ENCODE data around the gene DHH.

The DHH gene

GRCh38 chr12:49092816-49093406 lies 1.7 kb downstream of the DHH start:
- TF ChIP-seq CTCF (IDR thresholded peaks at IDR 0.05; ENCODE audit: control extremely low read depth, extremely low read depth, low read depth, missing control alignments), result no peak

GRCh38 chr12:49092086-49092815 lies 2.4 kb downstream of the DHH start:
- ChIA-PET CTCF (interaction anchor here (1.0 to 11.2 kb wide), 17 partner anchors 11 to 143 kb away, joined by 3 to 206 read pairs (median 7); partner anchors contain the start of genes LMBR1L, RHEBL1 and TUBA1B), POLR2A (interaction anchor here (0.5 to 1.1 kb wide), 3 partner anchors 16 to 275 kb away, joined by 3 read pairs; partner anchors contain the start of genes SPATS2 and TUBA1B)
- DNase-seq (ENCODE audit: extremely low spot score), result peak; percentile 83
- TF ChIP-seq CTCF (IDR thresholded peaks at IDR 0.05; ENCODE audit: control extremely low read depth, extremely low read depth, low read depth, missing control alignments), result peak; percentile 79

More at GRCh38 chr12:49092816-49093406, 1.7 kb downstream of the DHH start:
- no peak for DNase-seq (ENCODE audit: extremely low spot score)
- POLR2A ChIA-PET, result interaction anchor here (0.5 to 1.1 kb wide), 3 partner anchors 15 to 274 kb away, joined by 3 read pairs; partner anchors contain the start of genes SPATS2 and TUBA1B
- CTCF ChIA-PET, result interaction anchor here (1.0 to 19.3 kb wide), 19 partner anchors 11 to 105 kb away, joined by 3 to 206 read pairs (median 7); partner anchors contain the start of genes LMBR1L, RHEBL1 and TUBA1B

GRCh38 chr12:49091836-49092085 lies 2.8 kb downstream of the DHH start:
- no peak for TF ChIP-seq CTCF (IDR thresholded peaks at IDR 0.05; ENCODE audit: control extremely low read depth, extremely low read depth, low read depth, missing control alignments)
- POLR2A ChIA-PET, result interaction anchor here (1.0 to 1.1 kb wide), 2 partner anchors 16 to 40 kb away, joined by 3 read pairs; partner anchors contain the start of gene TUBA1B
- CTCF ChIA-PET, result interaction anchor here (1.0 to 11.2 kb wide), 17 partner anchors 10 to 143 kb away, joined by 3 to 206 read pairs (median 7); partner anchors contain the start of genes LMBR1L, RHEBL1 and TUBA1B
- no peak for DNase-seq (ENCODE audit: extremely low spot score)

- DNase-seq (ENCODE audit: extremely low spot score), result no peak
- POLR2A ChIA-PET, result interaction anchor here (1.1 kb wide), 1 partner anchor 40 kb away, joined by 3 read pairs; the partner anchor contains the start of gene TUBA1B
- TF ChIP-seq CTCF (IDR thresholded peaks at IDR 0.05; ENCODE audit: control extremely low read depth, extremely low read depth, low read depth, missing control alignments), result no peak
- CTCF ChIA-PET, result interaction anchor here (1.0 to 11.2 kb wide), 16 partner anchors 10 to 144 kb away, joined by 3 to 206 read pairs (median 8); partner anchors contain the start of genes LMBR1L, RHEBL1 and TUBA1B
Measured at GRCh38 chr12:49091056-49091835, 3.4 kb downstream of the DHH start.

GRCh38 chr12:49089821-49090773 lies 4.5 kb downstream of the DHH start:
- CTCF ChIA-PET, result interaction anchor here (1.5 to 12.8 kb wide), 7 partner anchors 11 to 123 kb away, joined by 4 to 369 read pairs (median 81); partner anchors contain the start of genes DDN, DHH and LMBR1L
- TF ChIP-seq CTCF (IDR thresholded peaks at IDR 0.05; ENCODE audit: control extremely low read depth, extremely low read depth, low read depth, missing control alignments), result peak; percentile 5
- POLR2A ChIA-PET, result no interaction called here
- no peak for DNase-seq (ENCODE audit: extremely low spot score)
